Common myeloid progenitor, CD34-positive (primary cell): ENCODE data around the gene ZNF71.

ENCODE experiments used
- CTCF ChIA-PET: fragments of 350-600 bp; sonication (Branson Sonifier 250); formaldehyde crosslinking; loops from one replicate; lab custom pipeline; 2021; ENCODE audit warnings: antibody characterized with exemption; lab: Charles Lee
- POLR2A ChIA-PET: fragments of 350-600 bp; sonication (Branson Sonifier 250); formaldehyde crosslinking; loops from one replicate; lab custom pipeline; 2021; ENCODE audit warnings: antibody characterized with exemption; lab: Charles Lee
- DNase-seq, 3 donors: peaks; one replicate each; pipeline versions ENCODE4 v3.0.0 to v3.0.0-alpha.2; 2013
- H3K27ac ChIP-seq, 2 experiments: 1 replicate in 1 of 2; 2 replicates in 1 of 2; pipeline ENCODE4 v1.7.0; 2013; ENCODE audit warnings: inconsistent platforms in 2 of 2, low read length in 2 of 2, mild to moderate bottlenecking in 2 of 2, low read depth in 1 of 2, moderate library complexity in 1 of 2; ENCODE audit not compliant: severe bottlenecking in 2 of 2, insufficient read depth in 1 of 2, poor library complexity in 1 of 2
- H3K27me3 ChIP-seq, 5 experiments: replicated peaks in 2 of 5; 1 replicate in 3 of 5; 2 replicates in 2 of 5; pipeline versions ENCODE4 v1.6.1 to v1.7.0; 2013; ENCODE audit warnings: low read length in 4 of 5, mild to moderate bottlenecking in 2 of 5, moderate library complexity in 2 of 5, inconsistent platforms in 1 of 5; ENCODE audit not compliant: insufficient read depth in 5 of 5, control insufficient read depth in 4 of 5
- H3K36me3 ChIP-seq, 4 experiments: 1 replicate in 2 of 4; 2 replicates in 2 of 4; pipeline versions ENCODE4 v1.6.1 to v1.7.0; 2013; ENCODE audit warnings: low read length in 3 of 4, control low read depth in 1 of 4, mild to moderate bottlenecking in 1 of 4; ENCODE audit not compliant: control insufficient read depth in 4 of 4, insufficient read depth in 4 of 4
- H3K4me1 ChIP-seq, 4 experiments: 1 replicate in 3 of 4; 2 replicates in 1 of 4; pipeline versions ENCODE4 v1.6.1 to v1.7.1; 2013; ENCODE audit warnings: low read length in 3 of 4, mild to moderate bottlenecking in 3 of 4, control low read depth in 1 of 4, inconsistent platforms in 1 of 4, moderate library complexity in 1 of 4; ENCODE audit not compliant: control insufficient read depth in 4 of 4, insufficient read depth in 4 of 4; ENCODE audit errors: control extremely low read depth in 1 of 4
- H3K4me3 ChIP-seq, 7 experiments: 1 replicate in 4 of 7; 2 replicates in 3 of 7; pipeline versions ENCODE4 v1.5.1 to v1.7.0; 2013; ENCODE audit warnings: mild to moderate bottlenecking in 7 of 7, low read length in 6 of 7, moderate library complexity in 6 of 7, inconsistent platforms in 2 of 7, low read depth in 2 of 7, control low read depth in 1 of 7; ENCODE audit not compliant: insufficient read depth in 4 of 7, control insufficient read depth in 1 of 7; ENCODE audit errors: extremely low read depth in 1 of 7
- H3K9me3 ChIP-seq, 5 experiments: 1 replicate in 4 of 5; 2 replicates in 1 of 5; pipeline versions ENCODE4 v1.6.1 to v1.7.1; 2013; ENCODE audit warnings: low read length in 4 of 5, mild to moderate bottlenecking in 2 of 5, inconsistent platforms in 1 of 5, low read depth in 1 of 5, moderate library complexity in 1 of 5; ENCODE audit not compliant: control insufficient read depth in 4 of 5, insufficient read depth in 2 of 5; ENCODE audit errors: control extremely low read depth in 1 of 5
- WGBS: methylation state at CpG from one replicate; pipeline ENCODE4 v1.1.5; 2013; ENCODE audit not compliant: insufficient coverage; 5-methylcytosine and 5-hydroxymethylcytosine counted together

ZNF71 gene

DNA sequence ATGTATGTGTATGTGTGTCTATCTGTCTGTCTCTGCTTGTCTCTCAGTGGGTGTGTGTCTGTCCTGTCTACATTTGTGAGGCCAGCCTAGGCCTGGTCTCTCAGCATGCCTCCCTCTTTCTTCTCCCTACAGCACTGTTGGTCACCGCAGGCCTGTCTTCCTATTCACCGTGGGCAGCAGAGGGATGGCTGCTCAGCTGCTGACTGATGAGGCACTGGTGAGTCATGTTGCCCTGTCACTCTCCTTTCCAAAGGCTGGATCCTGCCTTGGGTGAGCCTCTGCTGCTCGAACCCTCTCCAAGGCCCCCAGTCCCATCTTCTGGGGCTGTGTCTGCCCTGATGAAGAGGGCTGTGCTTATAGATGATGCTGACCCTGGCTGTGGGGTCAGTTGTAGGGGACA lies 6.3 kb downstream of the ZNF71 start:
- Histone ChIP-seq H3K27ac (no peak overlapping the region), H3K36me3 (peaks cover 11 to 73% (median 42%) of the 10 kb centered on the region in 4 experiments), H3K27me3 (no peaks in the 10 kb centered on the region), H3K9me3 (peaks cover 12 to 78% (median 53%) of the 10 kb centered on the region in 5 experiments), H3K4me3 (no peak overlapping the region), H3K4me1 (no peaks in the 10 kb centered on the region)
- no peak for DNase-seq
- POLR2A ChIA-PET: no interaction called here
- CTCF ChIA-PET: no interaction called here
- 90% methylated on average over 2 of the region's 3 CpGs for WGBS

DNA sequence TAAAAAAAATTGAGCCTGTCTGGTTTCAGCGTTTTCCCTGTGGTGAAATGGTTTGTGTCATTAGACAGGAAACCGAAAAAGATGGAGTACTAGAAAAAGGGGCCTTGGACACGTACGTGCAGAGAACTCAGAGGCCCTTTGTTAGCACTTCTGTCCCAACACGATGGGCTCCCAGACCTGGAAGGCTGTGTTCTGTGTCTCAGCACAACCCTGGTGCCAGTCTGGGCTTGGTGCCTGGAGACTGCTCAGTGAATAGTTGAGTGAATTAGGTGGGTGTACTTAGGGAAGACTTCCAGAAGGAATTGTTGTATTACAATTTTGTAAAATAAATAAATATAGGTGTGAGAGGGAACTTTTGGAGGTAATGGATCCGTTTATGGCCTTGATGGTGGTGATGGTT lies 8.7 kb downstream of the ZNF71 start:
- Histone ChIP-seq H3K4me1 (no peaks in the 10 kb centered on the region), H3K4me3 (no peak overlapping the region), H3K36me3 (peaks cover 13 to 68% (median 36%) of the 10 kb centered on the region in 4 experiments), H3K27ac (no peak overlapping the region), H3K9me3 (peaks cover 12 to 85% (median 62%) of the 10 kb centered on the region in 5 experiments), H3K27me3 (no peaks in the 10 kb centered on the region)
- POLR2A ChIA-PET: no interaction called here
- no peak for DNase-seq
- CTCF ChIA-PET: no interaction called here
- 95% methylated on average over 4 of the region's 6 CpGs for WGBS

GRCh38 chr19:56608274-56608964 lies 13.3 kb downstream of the ZNF71 start:
- H3K9me3 ChIP-seq: peaks cover 6 to 99% (median 74%) of the 10 kb centered on the region in 5 experiments
- CTCF ChIA-PET: no interaction called here
- WGBS: over 99% methylated on average over 7 of the region's 8 CpGs

GRCh38 chr19:56611288-56611687 lies 16.2 kb downstream of the ZNF71 start:
- no peak for DNase-seq
- H3K4me1 ChIP-seq: no peaks in the 10 kb centered on the region
- WGBS: 96% methylated on average over 3 of the region's 8 CpGs
- POLR2A ChIA-PET: no interaction called here
- no peak overlapping the region for H3K27ac ChIP-seq
- no peaks in the 10 kb centered on the region for H3K27me3 ChIP-seq
- CTCF ChIA-PET: no interaction called here
- peaks cover 11 to 99% (median 61%) of the 10 kb centered on the region in 5 experiments for H3K9me3 ChIP-seq
- no peak overlapping the region for H3K4me3 ChIP-seq
- H3K36me3 ChIP-seq: peaks cover 5 to 66% (median 21%) of the 10 kb centered on the region in 4 experiments

More at GRCh38 chr19:56608274-56608964, 13.3 kb downstream of the ZNF71 start:
- no peak for DNase-seq
- H3K36me3 ChIP-seq: peaks cover 8 to 73% (median 30%) of the 10 kb centered on the region in 4 experiments
- H3K27me3 ChIP-seq: no peaks in the 10 kb centered on the region
- POLR2A ChIA-PET: no interaction called here
- no peaks in the 10 kb centered on the region for H3K4me1 ChIP-seq
- H3K4me3 ChIP-seq: no peak overlapping the region
- H3K27ac ChIP-seq: no peak overlapping the region

DNA sequence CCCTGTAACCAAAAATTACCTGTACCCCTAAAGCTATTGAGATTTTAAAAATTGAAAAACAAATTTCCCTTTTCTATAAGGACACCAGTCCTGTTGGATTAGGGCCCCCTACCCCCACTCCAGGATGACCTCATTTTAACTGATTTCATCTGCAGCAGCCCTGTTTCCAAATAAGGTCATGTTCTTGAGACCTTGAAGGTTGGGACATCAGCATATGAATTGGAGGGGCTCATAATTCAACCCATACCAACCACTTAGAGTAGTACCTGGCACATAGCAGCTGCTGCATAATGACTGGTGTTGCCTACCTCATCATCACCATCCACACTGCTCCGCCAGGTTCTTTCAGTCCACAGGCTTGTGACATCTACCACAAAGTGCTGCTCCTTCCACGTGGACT lies 17.6 kb downstream of the ZNF71 start:
- Histone ChIP-seq H3K4me1 (no peaks in the 10 kb centered on the region), H3K9me3 (peaks cover 11 to 99% (median 60%) of the 10 kb centered on the region in 5 experiments)

GRCh38 chr19:56613639-56614038 lies 18.5 kb downstream of the ZNF71 start:
- 92% methylated on average over 4 of the region's 5 CpGs for WGBS
- CTCF ChIA-PET: no interaction called here
- H3K4me3 ChIP-seq: no peak overlapping the region
- DNase-seq: no peak
- H3K27ac ChIP-seq: no peak overlapping the region
- no peaks in the 10 kb centered on the region for H3K4me1 ChIP-seq
- H3K36me3 ChIP-seq: peaks cover 3 to 70% (median 31%) of the 10 kb centered on the region in 4 experiments
- POLR2A ChIA-PET: no interaction called here
- H3K9me3 ChIP-seq: peaks cover 11 to 99% (median 63%) of the 10 kb centered on the region in 5 experiments
- H3K27me3 ChIP-seq: no peaks in the 10 kb centered on the region

More for the DNA sequence above, 17.6 kb downstream of the ZNF71 start:
- Histone ChIP-seq H3K27ac (no peak overlapping the region), H3K4me3 (peak overlapping the region in 1 of 7 experiments; percentile 22), H3K36me3 (peaks cover 5 to 69% (median 25%) of the 10 kb centered on the region in 4 experiments), H3K27me3 (no peaks in the 10 kb centered on the region)
- WGBS: 100% methylated on average over 1 of the region's 2 CpGs
- no peak for DNase-seq
- ChIA-PET CTCF (no interaction called here), POLR2A (no interaction called here)

GRCh38 chr19:56617531-56617930 lies 22.4 kb downstream of the ZNF71 start:
- peaks cover 9 to 96% (median 76%) of the 10 kb centered on the region in 5 experiments for H3K9me3 ChIP-seq
- POLR2A ChIA-PET: no interaction called here

More at GRCh38 chr19:56617531-56617930, 22.4 kb downstream of the ZNF71 start:
- CTCF ChIA-PET: no interaction called here
- Histone ChIP-seq H3K4me1 (no peaks in the 10 kb centered on the region), H3K36me3 (peaks cover 6 to 73% (median 35%) of the 10 kb centered on the region in 4 experiments), H3K4me3 (no peak overlapping the region), H3K27ac (no peak overlapping the region), H3K27me3 (no peaks in the 10 kb centered on the region)
- 99% methylated on average over 8 of the region's 8 CpGs for WGBS
- DNase-seq: no peak
